IMR-90 (cell line): ENCODE measurements around the gene KLF11. TPM values are rescaled to one million over a fixed set of nuclear protein-coding genes. Genes with fewer than 3 reads are reported as not detected.

Source experiments
- ATAC-seq: fragments of 200-7000 bp; cut with Tn5 transposase; 2 replicates; pipeline ENCODE4 v1.9.1; 2020; ENCODE audit warnings: low read depth, mild to moderate bottlenecking, moderate library complexity
- BruUV-seq: library from RNA; stranded (reverse); fragments of 400-500 nt; replicated peaks from 2 replicates; lab custom pipeline; 2021; lab: Mats Ljungman, UMichigan
- CTCF ChIA-PET: fragments of 300-600 bp; formaldehyde crosslinking; extraction: SDS; loops from one replicate; lab custom pipeline; 2021; ENCODE audit warnings: antibody characterized with exemption; lab: Yijun Ruan, JAX
- POLR2A ChIA-PET: fragments of 300-600 bp; sonication (Branson Sonifier 250); formaldehyde crosslinking; loops from one replicate; lab custom pipeline; 2022; ENCODE audit warnings: antibody characterized with exemption; ENCODE audit not compliant: unreplicated experiment; lab: Charles Lee
- DNase-seq: peaks from one replicate; pipeline ENCODE4 v3.0.0; 2013
- H2AFZ ChIP-seq: replicated peaks from 2 replicates; pipeline ENCODE3; 2013; ENCODE audit warnings: low read length, mild to moderate bottlenecking; ENCODE audit not compliant: poor library complexity
- H2AK5ac ChIP-seq: 2 replicates; pipeline ENCODE4 v1.6.1; 2013; ENCODE audit warnings: low read depth, low read length, inconsistent platforms
- H2AK9ac ChIP-seq: replicated peaks from 2 replicates; pipeline ENCODE3; 2013; ENCODE audit warnings: mild to moderate bottlenecking, low read depth, low read length, moderate library complexity; ENCODE audit not compliant: poor library complexity
- H2BK120ac ChIP-seq: 2 replicates; pipeline ENCODE4 v1.6.1; 2013; ENCODE audit warnings: low read depth, low read length, inconsistent platforms
- H2BK15ac ChIP-seq: 3 replicates; pipeline ENCODE4 v1.6.1; 2013; ENCODE audit warnings: low read depth, low read length, inconsistent platforms
- H2BK20ac ChIP-seq: 2 replicates; pipeline ENCODE4 v1.6.1; 2013; ENCODE audit warnings: low read depth, mild to moderate bottlenecking, inconsistent platforms, low read length, moderate library complexity
- H2BK5ac ChIP-seq: 2 replicates; pipeline ENCODE4 v1.6.1; 2013; ENCODE audit warnings: mild to moderate bottlenecking, low read depth, low read length, inconsistent platforms; ENCODE audit not compliant: poor library complexity, severe bottlenecking
- H3K14ac ChIP-seq: replicated peaks from 2 replicates; pipeline ENCODE4 v1.6.1; 2013; ENCODE audit warnings: low read depth, low read length, inconsistent platforms
- H3K18ac ChIP-seq: 2 replicates; pipeline ENCODE4 v1.6.1; 2013; ENCODE audit warnings: low read depth, low read length, control low read depth
- H3K23ac ChIP-seq: 2 replicates; pipeline ENCODE4 v1.6.1; 2013; ENCODE audit warnings: low read depth, low read length, inconsistent platforms
- H3K27ac ChIP-seq: 2 replicates; pipeline ENCODE4 v1.5.1; 2013; ENCODE audit warnings: mild to moderate bottlenecking, control low read depth, low read length; ENCODE audit not compliant: insufficient read depth
- H3K27me3 ChIP-seq: 2 replicates; pipeline ENCODE4 v1.6.1; 2013; ENCODE audit warnings: low read length; ENCODE audit not compliant: control insufficient read depth, insufficient read depth
- H3K36me3 ChIP-seq: 2 replicates; pipeline ENCODE4 v1.6.1; 2013; ENCODE audit warnings: low read length, mixed read lengths; ENCODE audit not compliant: control insufficient read depth, insufficient read depth
- H3K4ac ChIP-seq: 2 replicates; pipeline ENCODE4 v1.6.1; 2013; ENCODE audit warnings: low read depth, low read length, inconsistent platforms
- H3K4me1 ChIP-seq: 2 replicates; pipeline ENCODE4 v1.6.1; 2013; ENCODE audit warnings: low read length, mixed read lengths; ENCODE audit not compliant: control insufficient read depth, insufficient read depth
- H3K4me2 ChIP-seq: 2 replicates; pipeline ENCODE4 v1.6.1; 2013; ENCODE audit warnings: low read depth, mild to moderate bottlenecking, control low read depth, low read length, moderate library complexity
- H3K4me3 ChIP-seq: 2 replicates; pipeline ENCODE4 v1.5.1; 2013; ENCODE audit warnings: low read depth, mild to moderate bottlenecking, control low read depth, low read length, moderate library complexity; ENCODE audit not compliant: insufficient read depth
- H3K56ac ChIP-seq: 2 replicates; pipeline ENCODE4 v1.6.1; 2013; ENCODE audit warnings: low read length, inconsistent platforms; ENCODE audit not compliant: insufficient read depth; ENCODE audit errors: extremely low read depth
- H3K79me1 ChIP-seq, 2 experiments: 2 replicates each; pipeline ENCODE4 v1.6.1; 2013; ENCODE audit warnings: low read length in 2 of 2, inconsistent platforms in 1 of 2, low read depth in 1 of 2
- H3K9ac ChIP-seq: 2 replicates; pipeline ENCODE4 v1.6.1; 2013; ENCODE audit warnings: low read depth, low read length, control low read depth
- H3K9me1 ChIP-seq: 2 replicates; pipeline ENCODE4 v1.6.1; 2013; ENCODE audit warnings: low read length, inconsistent platforms; ENCODE audit not compliant: insufficient read depth
- H3K9me3 ChIP-seq: 2 replicates; pipeline ENCODE4 v1.6.1; 2013; ENCODE audit warnings: low read length; ENCODE audit not compliant: control insufficient read depth, insufficient read depth
- H4K20me1 ChIP-seq: 2 replicates; pipeline ENCODE4 v1.6.1; 2013; ENCODE audit warnings: low read length, inconsistent platforms; ENCODE audit not compliant: insufficient read depth
- H4K5ac ChIP-seq: 2 replicates; pipeline ENCODE4 v1.6.1; 2013; ENCODE audit warnings: mild to moderate bottlenecking, low read depth, low read length, control low read depth
- H4K8ac ChIP-seq, 2 experiments: 2 replicates each; pipeline ENCODE4 v1.6.1; 2013; ENCODE audit warnings: low read depth in 2 of 2, low read length in 2 of 2, control low read depth in 1 of 2, inconsistent platforms in 1 of 2
- H4K91ac ChIP-seq: 2 replicates; pipeline ENCODE4 v1.6.1; 2013; ENCODE audit warnings: low read depth, low read length, inconsistent platforms; ENCODE audit not compliant: insufficient read depth
- BHLHE40 ChIP-seq: fragments of 150-350 bp; IDR thresholded peaks from 2 replicates; pipeline ENCODE4 v1.6.1; 2016; ENCODE audit warnings: mild to moderate bottlenecking, low read depth, low read length
- POLR2A ChIP-seq: IDR thresholded peaks from 2 replicates; pipeline ENCODE4 v1.6.1; 2012; ENCODE audit warnings: mild to moderate bottlenecking, low read depth, low read length
- RAD21 ChIP-seq: IDR thresholded peaks from 2 replicates; pipeline ENCODE4 v1.6.1; 2012; ENCODE audit warnings: low read length, improper control_type of control experiment
- WGBS, 2 experiments: methylation state at CpG; one replicate each; pipeline versions ENCODE4 v1.1.5 to v1.1.7; 2013; ENCODE audit warnings: missing lambda C conversion rate in 2 of 2; ENCODE audit not compliant: insufficient read length in 1 of 2; ENCODE audit errors: extremely low coverage in 2 of 2; 5-methylcytosine and 5-hydroxymethylcytosine counted together
- dilution Hi-C: fragments of 300-500 bp; cut with HindIII; formaldehyde crosslinking; loops from one replicate; pipeline ENCODE4 v1.14.3; 2018; ENCODE audit warnings: low sequenced_read_pairs; ENCODE audit not compliant: unreplicated experiment
- in situ Hi-C: fragments of 300-500 bp; cut with MboI; formaldehyde crosslinking; loops from 3 replicates; pipeline ENCODE4 v1.14.3; 2019; ENCODE audit warnings: low sequenced_read_pairs, inconsistent platforms, mixed read lengths
- intact Hi-C: fragments of 100-400 bp; cut with micrococcal nuclease; formaldehyde crosslinking; loops from 2 replicates; pipeline ENCODE4 v1.10.0; 2022
- polyA plus RNA-seq, 3 experiments: library from polyadenylated mRNA; depleted of rRNA; stranded (reverse); fragments of >200 nt; gene quantifications; 2 replicates each; pipeline ENCODE4 v1.2.3, GENCODE V29; 2012; ENCODE audit warnings: low replicate concordance in 1 of 3
- total RNA-seq: library from RNA; depleted of rRNA; stranded (reverse); fragments of >200 nt; gene quantifications from 2 replicates; pipeline ENCODE4 v1.2.3, GENCODE V29; 2012

Gene KLF11
- total and polyA plus RNA-seq, 2 of the 4 experiments (the other 2 are of a cell fraction): 2.0 to 2.4 TPM

DNA sequence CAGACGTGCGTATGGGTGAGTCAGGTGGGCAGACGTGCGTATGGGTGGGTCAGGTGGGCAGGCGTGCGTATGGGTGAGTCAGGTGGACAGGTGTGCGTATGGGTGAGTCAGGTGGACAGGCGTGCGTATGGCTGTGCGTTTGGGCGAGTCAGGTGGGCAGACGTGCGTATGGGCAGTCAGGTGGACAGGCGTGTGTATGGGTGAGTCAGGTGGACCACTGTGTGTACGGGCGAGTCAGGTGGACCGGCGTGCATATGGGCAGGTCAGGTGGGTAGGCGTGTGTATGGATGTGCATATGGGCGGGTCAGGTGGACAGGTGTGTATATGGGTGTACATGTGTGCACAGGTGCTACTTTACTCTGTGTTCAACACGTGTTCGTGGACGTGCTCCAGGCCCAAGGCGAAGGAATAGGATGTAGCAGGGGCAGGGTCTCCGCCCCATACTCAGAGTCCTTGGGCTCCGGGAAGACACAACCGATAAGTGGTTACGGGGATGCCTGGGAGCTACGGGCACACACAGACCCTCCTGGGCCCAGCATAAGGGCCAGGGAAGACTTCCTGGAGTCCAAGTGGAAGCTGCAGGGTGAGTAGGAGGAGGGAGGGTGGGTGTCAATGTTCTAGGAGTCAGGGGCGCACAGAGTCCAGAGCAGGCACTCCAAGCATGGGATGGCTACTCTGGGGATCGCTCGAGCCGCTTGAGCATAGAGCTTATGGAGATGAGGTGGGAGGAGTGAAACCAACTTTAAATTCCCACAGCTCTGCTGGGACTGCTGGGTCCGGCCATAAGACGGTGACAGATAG, 27.1 kb upstream of the KLF11 start (continued):
- TF ChIP-seq RAD21 (no peak), POLR2A (no peak)

DNA sequence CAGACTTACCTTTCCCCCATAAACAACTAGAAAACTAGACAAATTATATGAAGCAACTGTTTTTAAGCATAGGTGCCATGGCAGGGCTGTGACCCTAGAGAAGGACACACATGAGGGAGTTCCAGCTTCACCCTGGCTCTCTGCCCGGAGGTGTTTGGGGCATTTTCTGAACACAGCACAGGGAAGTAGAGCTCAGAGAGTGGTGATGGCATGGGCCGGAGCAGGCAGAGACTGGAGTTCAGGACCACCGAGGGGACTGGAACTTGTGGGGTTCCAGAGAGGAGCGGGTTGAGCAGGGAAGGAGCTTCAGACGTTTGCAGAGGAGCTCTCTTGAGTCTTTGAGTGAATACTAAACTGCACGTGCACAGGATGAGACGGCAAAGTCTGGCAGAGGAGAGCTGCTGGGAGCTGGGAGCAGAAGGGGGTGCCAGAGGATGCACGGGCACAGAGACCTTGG, 26.5 kb upstream of the KLF11 start:
- H4K91ac ChIP-seq: no peak overlapping the region
- no peak overlapping the region for H2BK120ac ChIP-seq
- no peak overlapping the region for H2AK9ac ChIP-seq
- no peak overlapping the region for H3K4me2 ChIP-seq
- 0 out of 2 replicates have a peak, but pooled peaks cover 6% of the 10 kb centered on the region for H3K9me1 ChIP-seq
- no peak overlapping the region for H4K5ac ChIP-seq
- H3K9me3 ChIP-seq: peaks cover 5% of the 10 kb centered on the region
- no peak overlapping the region for H4K8ac ChIP-seq
- TF ChIP-seq BHLHE40: no peak
- H2BK5ac ChIP-seq: no peak overlapping the region
- dilution Hi-C loops (no loop called here), intact Hi-C loops (no loop called here), in situ Hi-C loops (no loop called here)
- H3K27ac ChIP-seq: no peak overlapping the region
- ATAC-seq (no peak), DNase-seq (no peak)
- H3K4me3 ChIP-seq: no peak overlapping the region
- H3K56ac ChIP-seq: no peak overlapping the region
- H4K20me1 ChIP-seq: no peaks in the 10 kb centered on the region
- no peak overlapping the region for H2BK15ac ChIP-seq
- no peaks in the 10 kb centered on the region for H3K36me3 ChIP-seq
- H3K23ac ChIP-seq: no peak overlapping the region
- H2AFZ ChIP-seq: no peak overlapping the region
- CTCF ChIA-PET: no interaction called here
- BruUV-seq: no TSS peak
- H3K27me3 ChIP-seq: peaks cover 7% of the 10 kb centered on the region; the same call in 1 of the 2 replicates
- no peak overlapping the region for H2BK20ac ChIP-seq
- H3K18ac ChIP-seq: no peak overlapping the region
- no peak overlapping the region for H3K9ac ChIP-seq
- no peaks in the 10 kb centered on the region for H3K79me1 ChIP-seq
- no peak overlapping the region for H3K14ac ChIP-seq
- 88% methylated on average over 4 of the region's 8 CpGs; no CpG with 5 or more reads in 1 of the 2 experiments for WGBS, 2 experiments
- POLR2A ChIA-PET: no interaction called here
- no peak overlapping the region for H2AK5ac ChIP-seq
- peaks cover 2% of the 10 kb centered on the region; the same call in 1 of the 2 replicates for H3K4me1 ChIP-seq
- H3K4ac ChIP-seq: no peak overlapping the region
